HEK293 (cell line): ENCODE measurements around the gene WASHC3.

Experiments used
- CTCF ChIA-PET: fragments of 350-600 bp; formaldehyde crosslinking; extraction: SDS; loops from one replicate; lab custom pipeline; 2021; ENCODE audit warnings: antibody characterized with exemption; lab: Yijun Ruan, JAX
- POLR2A ChIA-PET: fragments of 300-600 bp; formaldehyde crosslinking; extraction: SDS; loops from one replicate; lab custom pipeline; 2020; ENCODE audit warnings: antibody characterized with exemption, inconsistent platforms; lab: Yijun Ruan, JAX
- H3K27ac ChIP-seq: fragments of 200-500 bp; sonication (Bioruptor generic); 2 replicates; pipeline ENCODE4 v1.5.1; 2014; ENCODE audit warnings: low read depth, low read length, control low read depth, inconsistent platforms; ENCODE audit errors: extremely low read depth
- H3K36me3 ChIP-seq, 2 experiments: fragments of 200-500 bp in 1 of 2; sonication (Bioruptor generic) in 1 of 2; 1 replicate in 1 of 2; 2 replicates in 1 of 2; pipeline ENCODE4 v1.5.1; 2014 to 2017; ENCODE audit warnings: inconsistent platforms in 2 of 2, low read length in 2 of 2; ENCODE audit not compliant: control insufficient read depth in 2 of 2, insufficient read depth in 1 of 2
- H3K4me1 ChIP-seq: fragments of 200-500 bp; sonication (Bioruptor generic); 2 replicates; pipeline ENCODE4 v1.5.1; 2014; ENCODE audit warnings: mild to moderate bottlenecking, low read length, inconsistent platforms; ENCODE audit not compliant: control insufficient read depth, insufficient read depth
- H3K4me3 ChIP-seq: 2 replicates; pipeline ENCODE4 v1.5.1; 2011; ENCODE audit warnings: low read depth, mild to moderate bottlenecking, control low read depth, low read length, moderate library complexity
- H3K9me3 ChIP-seq: fragments of 200-500 bp; sonication (Bioruptor generic); 2 replicates; pipeline ENCODE4 v1.5.1; 2014; ENCODE audit warnings: low read depth, low read length, inconsistent platforms; ENCODE audit not compliant: control insufficient read depth, insufficient read depth
- GLI2 ChIP-seq: fragments of 450-650 bp; formaldehyde crosslinking; IDR thresholded peaks from 2 replicates; pipeline ENCODE4; 2017; ENCODE audit warnings: missing biosample characterization, missing genetic modification characterization, low read depth, borderline replicate concordance
- KLF9 ChIP-seq: fragments of 450-650 bp; formaldehyde crosslinking; IDR thresholded peaks from 2 replicates; pipeline ENCODE4 v1.5.1; 2016; ENCODE audit warnings: missing biosample characterization, missing genetic modification characterization, low read depth
- SCRT1 ChIP-seq: fragments of 450-650 bp; formaldehyde crosslinking; IDR thresholded peaks from 2 replicates; pipeline ENCODE4 v1.5.1; 2016; ENCODE audit warnings: missing biosample characterization, missing genetic modification characterization, borderline replicate concordance
- YY1 ChIP-seq: fragments of 450-650 bp; formaldehyde crosslinking; IDR thresholded peaks from 2 replicates; pipeline ENCODE4 v1.5.1; 2018; ENCODE audit warnings: missing biosample characterization, missing genetic modification characterization
- ZNF112 ChIP-seq: fragments of 450-650 bp; formaldehyde crosslinking; IDR thresholded peaks from 2 replicates; pipeline ENCODE4 v1.5.0; 2017; ENCODE audit warnings: missing biosample characterization, missing genetic modification characterization
- ZNF114 ChIP-seq: fragments of 450-650 bp; formaldehyde crosslinking; IDR thresholded peaks from 2 replicates; pipeline ENCODE4 v1.5.0; 2017; ENCODE audit warnings: missing biosample characterization, missing genetic modification characterization
- ZNF146 ChIP-seq: fragments of 450-650 bp; formaldehyde crosslinking; IDR thresholded peaks from 2 replicates; pipeline ENCODE4 v1.5.1; 2016; ENCODE audit warnings: missing biosample characterization, missing genetic modification characterization
- ZNF174 ChIP-seq: fragments of 450-650 bp; formaldehyde crosslinking; IDR thresholded peaks from 2 replicates; pipeline ENCODE4 v1.5.0; 2017; ENCODE audit warnings: missing biosample characterization, mild to moderate bottlenecking, missing genetic modification characterization
- ZNF2 ChIP-seq: fragments of 450-650 bp; formaldehyde crosslinking; IDR thresholded peaks from 2 replicates; pipeline ENCODE4 v1.5.1; 2016; ENCODE audit warnings: missing biosample characterization, missing genetic modification characterization
- ZNF37A ChIP-seq: fragments of 450-650 bp; IDR thresholded peaks from 2 replicates; pipeline ENCODE4 v1.5.1; 2018; ENCODE audit warnings: missing biosample characterization, missing genetic modification characterization
- ZNF394 ChIP-seq: fragments of 450-650 bp; formaldehyde crosslinking; IDR thresholded peaks from 2 replicates; pipeline ENCODE4 v1.5.1; 2016; ENCODE audit warnings: missing biosample characterization, missing genetic modification characterization, mild to moderate bottlenecking, moderate library complexity, borderline replicate concordance
- ZNF433 ChIP-seq: fragments of 450-650 bp; formaldehyde crosslinking; IDR thresholded peaks from 2 replicates; pipeline ENCODE4 v1.5.1; 2016; ENCODE audit warnings: missing biosample characterization, missing genetic modification characterization, low read depth
- ZNF514 ChIP-seq: fragments of 450-650 bp; formaldehyde crosslinking; IDR thresholded peaks from 2 replicates; pipeline ENCODE4 v1.5.1; 2016; ENCODE audit warnings: missing biosample characterization, missing genetic modification characterization
- ZNF549 ChIP-seq: fragments of 450-650 bp; IDR thresholded peaks from 2 replicates; pipeline ENCODE4 v1.5.1; 2018; ENCODE audit warnings: missing biosample characterization, missing genetic modification characterization, mild to moderate bottlenecking, inconsistent platforms, moderate library complexity
- ZNF600 ChIP-seq: fragments of 450-650 bp; formaldehyde crosslinking; IDR thresholded peaks from 2 replicates; pipeline ENCODE4 v1.5.1; 2016; ENCODE audit warnings: missing biosample characterization, missing genetic modification characterization
- ZNF791 ChIP-seq: fragments of 450-650 bp; formaldehyde crosslinking; IDR thresholded peaks from 2 replicates; pipeline ENCODE4 v1.5.1; 2016; ENCODE audit warnings: missing biosample characterization, missing genetic modification characterization
- ZSCAN16 ChIP-seq: fragments of 450-650 bp; formaldehyde crosslinking; IDR thresholded peaks from 2 replicates; pipeline ENCODE4 v1.5.1; 2016; ENCODE audit warnings: missing biosample characterization, missing genetic modification characterization
- ZSCAN23 ChIP-seq: fragments of 450-650 bp; formaldehyde crosslinking; IDR thresholded peaks from 2 replicates; pipeline ENCODE4 v1.5.1; 2016; ENCODE audit warnings: missing biosample characterization, missing genetic modification characterization
- TF ChIP-seq, protein P1 (sequence below): fragments of 450-650 bp; formaldehyde crosslinking; IDR thresholded peaks from 2 replicates; pipeline ENCODE4 v1.5.1; 2016; ENCODE audit warnings: missing biosample characterization, missing genetic modification characterization, low read depth
- TF ChIP-seq, protein P2 (sequence below): fragments of 450-650 bp; formaldehyde crosslinking; IDR thresholded peaks from 2 replicates; pipeline ENCODE4 v1.5.1; 2016; ENCODE audit warnings: missing biosample characterization, missing genetic modification characterization
- TF ChIP-seq, protein P3 (sequence below): fragments of 450-650 bp; formaldehyde crosslinking; IDR thresholded peaks from 2 replicates; pipeline ENCODE4 v1.5.1; 2016; ENCODE audit warnings: missing biosample characterization, missing genetic modification characterization
- TF ChIP-seq, protein P4 (sequence below): fragments of 450-650 bp; formaldehyde crosslinking; IDR thresholded peaks from 2 replicates; pipeline ENCODE4 v1.5.1; 2016; ENCODE audit warnings: missing biosample characterization, missing genetic modification characterization, borderline replicate concordance
- TF ChIP-seq, protein P5 (sequence below): fragments of 450-650 bp; formaldehyde crosslinking; IDR thresholded peaks from 2 replicates; pipeline ENCODE4 v1.5.1; 2016; ENCODE audit warnings: missing biosample characterization, missing genetic modification characterization

WASHC3 gene

DNA sequence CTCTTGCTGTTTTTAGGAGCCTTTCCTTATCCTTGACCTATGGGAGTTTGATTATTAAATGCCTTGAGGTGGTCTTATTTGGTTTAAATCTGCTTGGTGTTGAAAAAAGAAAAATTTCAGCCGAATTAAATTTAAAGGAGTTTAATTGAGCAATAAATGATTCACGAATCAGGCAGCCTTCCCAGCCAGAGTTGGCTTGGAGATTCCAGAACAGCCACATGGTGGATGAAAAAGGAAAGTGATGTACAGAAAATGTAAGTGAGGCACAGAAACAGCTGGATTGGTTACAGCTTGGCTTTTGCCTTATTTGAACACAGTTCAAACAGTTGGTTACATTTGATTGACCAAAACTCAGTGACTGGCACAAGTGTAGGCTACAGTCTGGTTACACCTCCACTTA, 69.7 kb downstream of the WASHC3 start:
- ChIA-PET POLR2A (no interaction called here), CTCF (no interaction called here)
- no peak overlapping the region for H3K4me3 ChIP-seq

DNA sequence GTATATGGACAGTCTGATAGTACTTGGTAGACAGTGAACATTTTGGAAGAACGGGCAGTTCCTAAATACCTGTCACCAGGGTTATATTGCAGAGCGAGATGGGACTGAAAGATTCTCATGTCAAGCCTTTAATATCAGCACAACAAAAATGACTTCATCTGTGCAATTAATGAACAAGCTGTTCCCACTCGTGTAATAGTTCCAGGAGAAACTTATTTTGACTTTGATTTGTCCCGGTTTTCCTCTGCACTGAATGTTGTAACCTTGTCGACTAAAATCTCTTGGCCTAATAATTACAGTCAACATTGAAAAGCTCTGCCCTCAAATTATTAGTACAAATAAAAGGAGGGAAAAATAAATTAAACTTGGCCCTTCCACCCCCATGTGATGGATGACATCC, 79.5 kb downstream of the WASHC3 start:
- Histone ChIP-seq H3K4me1 (no peaks in the 10 kb centered on the region), H3K36me3 (no peaks in the 10 kb centered on the region), H3K4me3 (no peak overlapping the region), H3K9me3 (no peaks in the 10 kb centered on the region), H3K27ac (no peak overlapping the region)
- CTCF ChIA-PET, result no interaction called here
- POLR2A ChIA-PET, result no interaction called here
- no peak for TF ChIP-seq ZNF433 (tag by site-specific recombination)
- TF ChIP-seq, all 188 proteins: peak for 0

More for the DNA sequence above, 69.7 kb downstream of the WASHC3 start:
- TF ChIP-seq ZSCAN16 (no peak), ZNF394 (tag by site-specific recombination) (no peak), ZNF433 (tag by site-specific recombination) (no peak), ZNF600 (no peak), KLF9 (tag by site-specific recombination) (no peak), ZNF2 (tag by site-specific recombination) (no peak), ZNF174 (tag by site-specific recombination) (no peak), ZNF37A (no peak), ZNF146 (no peak), ZNF549 (tag by site-specific recombination) (no peak), ZNF112 (tag by site-specific recombination) (no peak)
- TF ChIP-seq, protein P1, sequence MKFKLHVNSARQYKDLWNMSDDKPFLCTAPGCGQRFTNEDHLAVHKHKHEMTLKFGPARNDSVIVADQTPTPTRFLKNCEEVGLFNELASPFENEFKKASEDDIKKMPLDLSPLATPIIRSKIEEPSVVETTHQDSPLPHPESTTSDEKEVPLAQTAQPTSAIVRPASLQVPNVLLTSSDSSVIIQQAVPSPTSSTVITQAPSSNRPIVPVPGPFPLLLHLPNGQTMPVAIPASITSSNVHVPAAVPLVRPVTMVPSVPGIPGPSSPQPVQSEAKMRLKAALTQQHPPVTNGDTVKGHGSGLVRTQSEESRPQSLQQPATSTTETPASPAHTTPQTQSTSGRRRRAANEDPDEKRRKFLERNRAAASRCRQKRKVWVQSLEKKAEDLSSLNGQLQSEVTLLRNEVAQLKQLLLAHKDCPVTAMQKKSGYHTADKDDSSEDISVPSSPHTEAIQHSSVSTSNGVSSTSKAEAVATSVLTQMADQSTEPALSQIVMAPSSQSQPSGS (tag by site-specific recombination), result no peak
- no peaks in the 10 kb centered on the region for H3K9me3 ChIP-seq
- no peak overlapping the region for H3K27ac ChIP-seq
- no peaks in the 10 kb centered on the region for H3K4me1 ChIP-seq
- H3K36me3 ChIP-seq, result no peaks in the 10 kb centered on the region

DNA sequence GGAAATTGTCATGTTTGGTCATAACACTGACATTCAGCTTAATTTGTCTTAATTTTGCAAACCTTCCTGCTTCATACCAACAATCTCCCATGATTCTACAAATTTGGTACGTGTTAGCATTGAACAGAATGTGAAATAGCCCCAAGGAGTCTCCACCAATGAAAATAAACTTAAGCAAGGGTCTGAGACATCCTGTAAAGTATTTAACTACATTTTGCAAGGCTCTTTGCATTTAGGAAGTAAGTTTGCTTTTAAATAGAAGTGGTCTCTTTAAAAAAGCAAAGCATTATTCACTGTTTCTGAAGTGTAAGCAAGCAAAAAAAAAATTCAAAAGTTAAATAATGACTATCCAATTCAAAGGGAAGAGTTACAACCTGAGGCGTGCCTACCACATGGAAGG, 79.9 kb downstream of the WASHC3 start:
- Histone ChIP-seq H3K9me3 (no peaks in the 10 kb centered on the region), H3K4me1 (no peaks in the 10 kb centered on the region), H3K36me3 (no peaks in the 10 kb centered on the region), H3K27ac (no peak overlapping the region), H3K4me3 (no peak overlapping the region)
- POLR2A ChIA-PET, result no interaction called here
- no peak for TF ChIP-seq ZNF394 (tag by site-specific recombination)
- TF ChIP-seq, protein P2, sequence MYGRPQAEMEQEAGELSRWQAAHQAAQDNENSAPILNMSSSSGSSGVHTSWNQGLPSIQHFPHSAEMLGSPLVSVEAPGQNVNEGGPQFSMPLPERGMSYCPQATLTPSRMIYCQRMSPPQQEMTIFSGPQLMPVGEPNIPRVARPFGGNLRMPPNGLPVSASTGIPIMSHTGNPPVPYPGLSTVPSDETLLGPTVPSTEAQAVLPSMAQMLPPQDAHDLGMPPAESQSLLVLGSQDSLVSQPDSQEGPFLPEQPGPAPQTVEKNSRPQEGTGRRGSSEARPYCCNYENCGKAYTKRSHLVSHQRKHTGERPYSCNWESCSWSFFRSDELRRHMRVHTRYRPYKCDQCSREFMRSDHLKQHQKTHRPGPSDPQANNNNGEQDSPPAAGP (tag by site-specific recombination), result no peak
- no peak for TF ChIP-seq YY1
- no peak for TF ChIP-seq ZNF514 (tag by site-specific recombination)
- no peak for TF ChIP-seq ZSCAN23 (tag by site-specific recombination)
- CTCF ChIA-PET, result no interaction called here

DNA sequence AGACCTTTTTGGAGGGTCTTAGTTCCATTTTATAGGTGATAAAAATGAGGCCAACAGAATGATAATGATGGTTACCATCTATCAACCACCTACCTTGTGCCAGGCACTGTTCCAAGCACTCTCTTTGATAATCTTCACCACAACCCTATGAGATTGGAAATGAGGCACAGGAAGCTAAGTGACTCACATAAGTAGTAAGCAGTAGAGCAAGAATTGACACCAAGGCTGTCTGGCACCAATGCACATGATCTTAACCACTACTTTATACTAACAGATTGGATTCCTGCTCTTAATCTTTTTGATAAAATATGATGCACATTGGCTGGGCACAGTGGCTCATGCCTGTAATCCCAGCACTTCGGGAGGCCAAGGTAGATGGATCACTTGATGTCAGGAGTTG, 93.0 kb downstream of the WASHC3 start:
- Histone ChIP-seq H3K27ac (no peak overlapping the region), H3K36me3 (no peaks in the 10 kb centered on the region), H3K4me1 (no peaks in the 10 kb centered on the region), H3K9me3 (no peaks in the 10 kb centered on the region), H3K4me3 (no peak overlapping the region)
- ChIA-PET CTCF (no interaction called here), POLR2A (no interaction called here)
- no peak for TF ChIP-seq ZNF114 (tag by site-specific recombination)
- TF ChIP-seq, protein P3, sequence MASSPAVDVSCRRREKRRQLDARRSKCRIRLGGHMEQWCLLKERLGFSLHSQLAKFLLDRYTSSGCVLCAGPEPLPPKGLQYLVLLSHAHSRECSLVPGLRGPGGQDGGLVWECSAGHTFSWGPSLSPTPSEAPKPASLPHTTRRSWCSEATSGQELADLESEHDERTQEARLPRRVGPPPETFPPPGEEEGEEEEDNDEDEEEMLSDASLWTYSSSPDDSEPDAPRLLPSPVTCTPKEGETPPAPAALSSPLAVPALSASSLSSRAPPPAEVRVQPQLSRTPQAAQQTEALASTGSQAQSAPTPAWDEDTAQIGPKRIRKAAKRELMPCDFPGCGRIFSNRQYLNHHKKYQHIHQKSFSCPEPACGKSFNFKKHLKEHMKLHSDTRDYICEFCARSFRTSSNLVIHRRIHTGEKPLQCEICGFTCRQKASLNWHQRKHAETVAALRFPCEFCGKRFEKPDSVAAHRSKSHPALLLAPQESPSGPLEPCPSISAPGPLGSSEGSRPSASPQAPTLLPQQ (tag by site-specific recombination), result no peak
- TF ChIP-seq ZNF791 (tag by site-specific recombination), result no peak
- TF ChIP-seq, protein P4, sequence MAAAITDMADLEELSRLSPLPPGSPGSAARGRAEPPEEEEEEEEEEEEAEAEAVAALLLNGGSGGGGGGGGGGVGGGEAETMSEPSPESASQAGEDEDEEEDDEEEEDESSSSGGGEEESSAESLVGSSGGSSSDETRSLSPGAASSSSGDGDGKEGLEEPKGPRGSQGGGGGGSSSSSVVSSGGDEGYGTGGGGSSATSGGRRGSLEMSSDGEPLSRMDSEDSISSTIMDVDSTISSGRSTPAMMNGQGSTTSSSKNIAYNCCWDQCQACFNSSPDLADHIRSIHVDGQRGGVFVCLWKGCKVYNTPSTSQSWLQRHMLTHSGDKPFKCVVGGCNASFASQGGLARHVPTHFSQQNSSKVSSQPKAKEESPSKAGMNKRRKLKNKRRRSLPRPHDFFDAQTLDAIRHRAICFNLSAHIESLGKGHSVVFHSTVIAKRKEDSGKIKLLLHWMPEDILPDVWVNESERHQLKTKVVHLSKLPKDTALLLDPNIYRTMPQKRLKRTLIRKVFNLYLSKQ (tag by site-specific recombination), result no peak
- TF ChIP-seq, protein P5, sequence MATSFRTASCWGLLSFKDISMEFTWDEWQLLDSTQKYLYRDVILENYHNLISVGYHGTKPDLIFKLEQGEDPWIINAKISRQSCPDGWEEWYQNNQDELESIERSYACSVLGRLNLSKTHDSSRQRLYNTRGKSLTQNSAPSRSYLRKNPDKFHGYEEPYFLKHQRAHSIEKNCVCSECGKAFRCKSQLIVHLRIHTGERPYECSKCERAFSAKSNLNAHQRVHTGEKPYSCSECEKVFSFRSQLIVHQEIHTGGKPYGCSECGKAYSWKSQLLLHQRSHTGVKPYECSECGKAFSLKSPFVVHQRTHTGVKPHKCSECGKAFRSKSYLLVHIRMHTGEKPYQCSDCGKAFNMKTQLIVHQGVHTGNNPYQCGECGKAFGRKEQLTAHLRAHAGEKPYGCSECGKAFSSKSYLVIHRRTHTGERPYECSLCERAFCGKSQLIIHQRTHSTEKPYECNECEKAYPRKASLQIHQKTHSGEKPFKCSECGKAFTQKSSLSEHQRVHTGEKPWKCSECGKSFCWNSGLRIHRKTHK (tag by site-specific recombination), result no peak
- TF ChIP-seq SCRT1 (tag by site-specific recombination), result no peak
- no peak for TF ChIP-seq GLI2 (tag by site-specific recombination)
